ENCODE measurements around the gene SIGLEC12.

DNA sequence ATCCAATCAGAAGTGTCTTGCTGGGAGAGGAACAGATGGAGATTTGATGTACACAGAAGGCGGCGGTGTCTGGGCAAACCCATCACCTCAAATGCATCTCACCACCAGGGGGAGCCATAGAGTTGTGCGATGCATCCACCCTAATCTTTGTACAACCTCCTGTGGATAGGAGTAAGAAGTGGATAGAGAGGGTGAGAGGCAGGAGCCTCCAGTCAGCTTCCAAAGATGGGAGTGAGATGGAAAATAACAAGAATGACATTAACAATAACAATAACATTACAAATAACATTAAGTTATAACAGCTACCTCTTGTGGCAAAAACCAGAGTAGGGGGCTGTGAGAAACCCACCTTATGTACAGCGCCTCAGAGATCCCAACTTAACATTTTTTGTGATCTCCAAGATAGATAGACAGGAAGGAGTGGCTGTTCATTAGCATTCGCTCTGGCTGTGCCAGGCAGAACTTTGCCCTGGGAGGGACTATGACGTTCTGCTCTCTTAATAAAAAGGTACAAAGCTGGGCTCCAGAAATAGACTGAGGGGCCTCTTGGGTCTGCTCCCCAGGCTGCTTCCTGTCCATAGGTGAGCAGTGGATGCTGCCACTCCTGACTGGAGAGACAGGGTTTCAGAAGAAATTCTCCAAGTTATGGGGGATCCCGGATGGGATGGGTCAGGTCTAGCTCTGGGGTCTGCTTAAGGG, 28.4 kb downstream of the SIGLEC12 start:
- TF ChIP-seq POLR2AphosphoS5 (IDR thresholded peaks at IDR 0.05; ENCODE audit: low read depth, low read length) (no peak), SIN3A (IDR thresholded peaks at IDR 0.05; ENCODE audit: borderline replicate concordance, insufficient read depth, low read length) (no peak)
